CD4-positive, alpha-beta T cell (primary cell): ENCODE data around the gene ATP8A2. TPM values are rescaled to one million over a fixed set of nuclear protein-coding genes. Genes with fewer than 3 reads are reported as not detected.
A peak's percentile ranks its signal among the peaks of the same experiment; 100 is the strongest.
"Not testable (repeated sequence)": the region's sequence is repeated elsewhere in the genome, so short reads cannot be mapped to it uniquely, and the experiment has no call there.

Experiments used
- ATAC-seq: fragments of 200-7000 bp; cut with Tn5 transposase; one replicate; pipeline ENCODE4 v1.10.0; 2022; ENCODE audit warnings: mild to moderate bottlenecking; ENCODE audit not compliant: poor library complexity
- CTCF ChIA-PET: fragments of 350-600 bp; sonication (Branson Sonifier 250); formaldehyde crosslinking; loops from one replicate; lab custom pipeline; 2021; ENCODE audit warnings: antibody characterized with exemption, inconsistent platforms; lab: Charles Lee
- POLR2A ChIA-PET: fragments of 350-600 bp; sonication (Branson Sonifier 250); formaldehyde crosslinking; loops from one replicate; lab custom pipeline; 2021; ENCODE audit warnings: antibody characterized with exemption, inconsistent platforms; lab: Charles Lee
- DNase-seq, 14 experiments: peaks; one replicate each; pipeline ENCODE4 v3.0.0-alpha.2; 2013 to 2020; ENCODE audit warnings: mixed read lengths in 2 of 14
- H3K27ac ChIP-seq, 2 donors: one replicate each; pipeline versions ENCODE4 v1.5.1 to v1.7.0; 2013; ENCODE audit warnings: low read length in 2 of 2, low read depth in 1 of 2, mild to moderate bottlenecking in 1 of 2
- H3K27me3 ChIP-seq, 2 experiments: 1 replicate in 1 of 2; 2 replicates in 1 of 2; pipeline versions ENCODE4 v1.6.1 to v1.7.0; 2013; ENCODE audit warnings: low read length in 2 of 2, control low read depth in 1 of 2, mild to moderate bottlenecking in 1 of 2, moderate library complexity in 1 of 2; ENCODE audit not compliant: insufficient read depth in 2 of 2, control insufficient read depth in 1 of 2
- H3K36me3 ChIP-seq: one replicate; pipeline ENCODE4 v1.6.1; 2013; ENCODE audit warnings: low read length, control low read depth; ENCODE audit not compliant: insufficient read depth
- H3K4me1 ChIP-seq: one replicate; pipeline ENCODE4 v1.6.1; 2013; ENCODE audit warnings: low read length, control low read depth; ENCODE audit not compliant: insufficient read depth
- H3K4me3 ChIP-seq: one replicate; pipeline ENCODE4 v1.5.1; 2013; ENCODE audit warnings: mild to moderate bottlenecking, low read length, moderate library complexity
- H3K9me3 ChIP-seq, 2 experiments: 1 replicate in 1 of 2; 2 replicates in 1 of 2; pipeline versions ENCODE4 v1.6.1 to v1.7.0; 2013; ENCODE audit warnings: low read length in 2 of 2, mild to moderate bottlenecking in 2 of 2, control low read depth in 1 of 2, moderate library complexity in 1 of 2; ENCODE audit not compliant: control insufficient read depth in 1 of 2, insufficient read depth in 1 of 2
- H3K27ac Mint-ChIP-seq: one replicate; pipeline ENCODE4 v1.8.0; 2020; ENCODE audit warnings: mixed read lengths
- H3K27me3 Mint-ChIP-seq: one replicate; pipeline ENCODE4 v1.8.0; 2021; ENCODE audit warnings: mixed read lengths
- H3K36me3 Mint-ChIP-seq: one replicate; pipeline ENCODE4 v1.8.0; 2021; ENCODE audit warnings: low read depth, mixed read lengths
- H3K4me1 Mint-ChIP-seq: one replicate; pipeline ENCODE4 v1.8.0; 2021; ENCODE audit warnings: low read depth, mixed read lengths
- H3K4me3 Mint-ChIP-seq: one replicate; pipeline ENCODE4 v1.8.0; 2020; ENCODE audit warnings: mild to moderate bottlenecking, mixed read lengths
- H3K9me3 Mint-ChIP-seq: one replicate; pipeline ENCODE4 v1.8.0; 2020; ENCODE audit warnings: mixed read lengths
- CTCF ChIP-seq: fragments of 200-600 bp; IDR thresholded peaks from one replicate; pipeline ENCODE4 v1.8.0; 2022; ENCODE audit warnings: antibody characterized with exemption, mild to moderate bottlenecking
- intact Hi-C, 2 experiments: fragments of 100-400 bp; cut with DNase I in 1 of 2; cut with micrococcal nuclease in 1 of 2; formaldehyde crosslinking; loops; one replicate each; pipeline versions ENCODE4 v1.15.1 to v1.9.0; 2023 to 2025; cut with DNase I, micrococcal nuclease
- total RNA-seq, 174 experiments: library from RNA in 2 of 174; stranded (reverse) in 2 of 174; gene quantifications; one replicate each; pipeline ENCODE4 v1.2.3 and lab custom pipeline; 2021 to 2026

ATP8A2 gene
- total RNA-seq, 2 experiments from 2014 or later, result 0.22 to 0.36 TPM

- no peaks in the 10 kb centered on the region for H3K27me3 ChIP-seq
- TF ChIP-seq CTCF, result no peak
- H3K27ac ChIP-seq, result no peak overlapping the region
- H3K36me3 Mint-ChIP-seq, result no peaks in the 10 kb centered on the region
- H3K36me3 ChIP-seq, result no peaks in the 10 kb centered on the region
- intact Hi-C loops, result loop anchor here in 1 of 2 experiments (5.0 kb wide), 1 partner anchor 384 kb away; no protein-coding TSS in a partner anchor
- H3K9me3 Mint-ChIP-seq, result no peaks in the 10 kb centered on the region
- ChIA-PET POLR2A (no interaction called here), CTCF (no interaction called here)
- no peaks in the 10 kb centered on the region for H3K4me1 ChIP-seq
- no peak overlapping the region for H3K4me3 ChIP-seq
- ATAC-seq (no peak), DNase-seq (no peak)
- no peaks in the 10 kb centered on the region for H3K9me3 ChIP-seq
- H3K27ac Mint-ChIP-seq, result no peak overlapping the region
- peaks cover 12% of the 10 kb centered on the region for H3K27me3 Mint-ChIP-seq
- H3K4me1 Mint-ChIP-seq, result no peaks in the 10 kb centered on the region
- no peak overlapping the region for H3K4me3 Mint-ChIP-seq
Observed at GRCh38 chr13:26061256-26061655, 689.5 kb downstream of the ATP8A2 start.

GRCh38 chr13:26061947-26062346, 690.2 kb downstream of the ATP8A2 start:
- TF ChIP-seq CTCF, result no peak
- Histone ChIP-seq H3K4me3 (no peak overlapping the region), H3K27me3 (no peaks in the 10 kb centered on the region), H3K27ac (no peak overlapping the region), H3K9me3 (no peaks in the 10 kb centered on the region), H3K36me3 (no peaks in the 10 kb centered on the region), H3K4me1 (no peaks in the 10 kb centered on the region)
- H3K4me3 Mint-ChIP-seq, result no peak overlapping the region
- CTCF ChIA-PET, result interaction anchor here (3.3 kb wide), 1 partner anchor 487 kb away, joined by 10 read pairs; no protein-coding TSS in a partner anchor
- H3K4me1 Mint-ChIP-seq, result no peaks in the 10 kb centered on the region
- ATAC-seq (no peak), DNase-seq (no peak)
- H3K9me3 Mint-ChIP-seq, result no peaks in the 10 kb centered on the region
- H3K27ac Mint-ChIP-seq, result no peak overlapping the region
- intact Hi-C loops, result loop anchor here (2.0 to 5.0 kb wide), 3 partner anchors 233 to 385 kb away; no protein-coding TSS in a partner anchor
- H3K36me3 Mint-ChIP-seq, result no peaks in the 10 kb centered on the region
- H3K27me3 Mint-ChIP-seq, result peaks cover 16% of the 10 kb centered on the region
- POLR2A ChIA-PET, result no interaction called here

GRCh38 chr13:26062853-26063444, 691.2 kb downstream of the ATP8A2 start:
- Histone ChIP-seq H3K27me3 (no peaks in the 10 kb centered on the region), H3K4me3 (no peak overlapping the region), H3K27ac (no peak overlapping the region), H3K4me1 (no peaks in the 10 kb centered on the region), H3K9me3 (no peaks in the 10 kb centered on the region), H3K36me3 (no peaks in the 10 kb centered on the region)
- POLR2A ChIA-PET, result no interaction called here
- peak in 11 of 14 experiments; percentile 8 to 77 (median 25) for DNase-seq
- intact Hi-C loops, result loop anchor here (1.0 to 5.0 kb wide), 4 partner anchors 234 to 489 kb away; no protein-coding TSS in a partner anchor
- no peaks in the 10 kb centered on the region for H3K36me3 Mint-ChIP-seq
- no peak overlapping the region for H3K4me3 Mint-ChIP-seq
- H3K9me3 Mint-ChIP-seq, result no peaks in the 10 kb centered on the region
- no peaks in the 10 kb centered on the region for H3K4me1 Mint-ChIP-seq
- peaks cover 10% of the 10 kb centered on the region for H3K27me3 Mint-ChIP-seq
- TF ChIP-seq CTCF, result peak; percentile 67
- H3K27ac Mint-ChIP-seq, result no peak overlapping the region
- peak; percentile 60 for ATAC-seq
- CTCF ChIA-PET, result interaction anchor here (3.3 kb wide), 1 partner anchor 488 kb away, joined by 10 read pairs; no protein-coding TSS in a partner anchor

- H3K27ac Mint-ChIP-seq, DNase-seq, H3K4me3 ChIP-seq, H3K9me3 ChIP-seq, H3K36me3 Mint-ChIP-seq, H3K36me3 ChIP-seq, H3K4me3 Mint-ChIP-seq, intact Hi-C loops, H3K9me3 Mint-ChIP-seq, ATAC-seq, POLR2A ChIA-PET, H3K4me1 Mint-ChIP-seq, H3K27ac ChIP-seq, H3K4me1 ChIP-seq, H3K27me3 ChIP-seq: not testable (repeated sequence)
- CTCF ChIA-PET, result interaction anchor here (2.0 kb wide), 1 partner anchor 492 kb away, joined by 5 read pairs; no protein-coding TSS in a partner anchor
- peaks cover 20% of the 10 kb centered on the region for H3K27me3 Mint-ChIP-seq
Observed at GRCh38 chr13:26066492-26066891, 694.7 kb downstream of the ATP8A2 start.
